ENCODE measurements around the gene ZBTB16.

DNA sequence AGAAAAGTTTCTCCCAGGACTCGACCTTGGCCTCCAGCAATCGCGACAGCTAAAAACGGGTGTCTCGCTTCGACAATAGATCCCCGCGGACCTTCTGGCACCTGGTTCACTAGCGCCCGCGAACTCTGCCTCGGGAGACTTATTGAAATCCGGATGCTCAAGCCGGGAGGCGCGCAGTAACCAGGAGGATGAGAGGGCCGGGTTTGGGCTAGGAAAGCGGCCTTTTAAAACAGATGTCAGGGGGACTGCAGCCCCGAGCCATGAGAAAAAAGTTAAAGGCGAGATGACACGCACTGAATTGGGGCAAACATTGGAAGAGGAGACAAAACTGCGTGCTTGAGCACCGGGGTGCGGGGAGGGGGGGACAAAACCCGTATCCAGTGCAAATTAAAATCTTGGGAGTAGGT is 637 bp upstream of the ZBTB16 start:
- TF ChIP-seq, protein P1, sequence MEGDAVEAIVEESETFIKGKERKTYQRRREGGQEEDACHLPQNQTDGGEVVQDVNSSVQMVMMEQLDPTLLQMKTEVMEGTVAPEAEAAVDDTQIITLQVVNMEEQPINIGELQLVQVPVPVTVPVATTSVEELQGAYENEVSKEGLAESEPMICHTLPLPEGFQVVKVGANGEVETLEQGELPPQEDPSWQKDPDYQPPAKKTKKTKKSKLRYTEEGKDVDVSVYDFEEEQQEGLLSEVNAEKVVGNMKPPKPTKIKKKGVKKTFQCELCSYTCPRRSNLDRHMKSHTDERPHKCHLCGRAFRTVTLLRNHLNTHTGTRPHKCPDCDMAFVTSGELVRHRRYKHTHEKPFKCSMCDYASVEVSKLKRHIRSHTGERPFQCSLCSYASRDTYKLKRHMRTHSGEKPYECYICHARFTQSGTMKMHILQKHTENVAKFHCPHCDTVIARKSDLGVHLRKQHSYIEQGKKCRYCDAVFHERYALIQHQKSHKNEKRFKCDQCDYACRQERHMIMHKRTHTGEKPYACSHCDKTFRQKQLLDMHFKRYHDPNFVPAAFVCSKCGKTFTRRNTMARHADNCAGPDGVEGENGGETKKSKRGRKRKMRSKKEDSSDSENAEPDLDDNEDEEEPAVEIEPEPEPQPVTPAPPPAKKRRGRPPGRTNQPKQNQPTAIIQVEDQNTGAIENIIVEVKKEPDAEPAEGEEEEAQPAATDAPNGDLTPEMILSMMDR (IDR thresholded peaks at IDR 0.05) = no peak
- TF ChIP-seq POLR2A (IDR thresholded peaks at IDR 0.05) = no peak

All from esophagus squamous epithelium (tissue), 4 donors.